HG03025 (cell line): Measurements from ENCODE around the gene USP20.
"Not testable (repeated sequence)": the region's sequence is repeated elsewhere in the genome, so short reads cannot be mapped to it uniquely, and the experiment has no call there.

Experiments
- ATAC-seq: cut with Tn5 transposase; IDR thresholded peaks from one replicate; pipeline ENCODE4 v1.9.1; 2021; ENCODE audit warnings: mild to moderate bottlenecking, moderate library complexity; ENCODE audit not compliant: unreplicated experiment, low FRiP score

The USP20 gene

DNA sequence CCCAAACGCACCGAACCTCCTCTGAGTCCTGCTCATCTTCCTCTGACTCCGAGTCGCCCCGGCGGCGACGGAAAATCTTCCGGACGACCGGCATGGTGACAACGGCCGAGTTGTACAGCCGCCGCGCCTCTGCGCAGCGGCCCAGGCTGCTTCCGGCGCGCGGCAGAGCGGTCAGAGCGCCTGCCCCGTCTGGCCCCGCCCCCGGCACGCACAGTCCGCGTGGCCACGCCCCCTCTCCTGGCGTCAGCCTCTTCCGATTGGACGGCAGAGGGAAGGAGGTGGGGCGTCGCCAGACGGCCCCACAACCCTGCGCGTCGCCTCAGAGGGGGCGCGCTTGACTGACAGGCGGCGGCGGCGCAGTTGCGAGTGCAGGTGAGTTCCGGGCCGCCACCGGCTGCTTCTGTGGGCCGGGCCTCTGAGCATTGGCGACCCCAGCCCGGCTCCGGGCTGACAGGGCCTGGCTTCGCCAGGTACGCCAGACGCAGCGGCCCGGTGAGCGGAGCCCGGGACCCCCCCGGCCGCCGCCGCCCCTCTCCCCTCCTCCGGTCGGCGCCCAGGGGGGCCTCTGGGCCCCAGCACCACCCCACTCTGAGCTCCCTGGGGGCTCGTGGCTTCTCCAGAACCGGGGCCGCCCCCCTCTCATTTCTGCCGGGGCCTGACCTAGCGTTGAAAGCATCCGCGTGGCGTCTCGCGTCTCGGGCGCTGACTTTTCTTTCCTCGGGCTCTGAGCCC is at the start of gene USP20, which contains the start of gene C9orf78:
TSS of gene USP20 (plus strand) at position 331 of the 732 bp plus-strand sequence. CDS start 17,098 bp downstream, outside the sequence.
TSS of gene C9orf78 (minus strand) at position 148 of the 732 bp plus-strand sequence. CDS start at position 94, 54 bp downstream.
- peak; percentile 92 for ATAC-seq

DNA sequence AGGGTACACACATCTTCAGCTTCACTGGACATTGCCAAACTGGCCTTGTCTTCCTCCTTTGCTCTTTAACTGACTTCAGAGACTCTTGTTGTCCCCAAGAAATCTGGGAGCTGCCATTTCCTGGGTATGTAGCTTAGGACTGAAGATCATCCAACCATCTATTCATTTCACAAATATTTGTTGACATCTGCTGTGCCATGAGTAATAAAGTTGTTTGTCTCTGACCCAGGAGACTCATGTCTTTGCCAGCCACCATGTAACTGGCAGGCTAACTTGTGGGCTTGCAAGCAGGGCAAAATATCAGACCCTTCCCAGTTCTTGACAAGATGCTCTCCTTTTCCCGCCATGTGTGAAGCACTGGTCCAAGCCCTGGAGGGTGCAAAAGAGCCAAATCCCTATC is 49.4 kb upstream of the USP20 start:
- ATAC-seq: no peak

GRCh38 chr9:129786481-129786880 is 48.8 kb upstream of the USP20 start:
- no peak for ATAC-seq

DNA sequence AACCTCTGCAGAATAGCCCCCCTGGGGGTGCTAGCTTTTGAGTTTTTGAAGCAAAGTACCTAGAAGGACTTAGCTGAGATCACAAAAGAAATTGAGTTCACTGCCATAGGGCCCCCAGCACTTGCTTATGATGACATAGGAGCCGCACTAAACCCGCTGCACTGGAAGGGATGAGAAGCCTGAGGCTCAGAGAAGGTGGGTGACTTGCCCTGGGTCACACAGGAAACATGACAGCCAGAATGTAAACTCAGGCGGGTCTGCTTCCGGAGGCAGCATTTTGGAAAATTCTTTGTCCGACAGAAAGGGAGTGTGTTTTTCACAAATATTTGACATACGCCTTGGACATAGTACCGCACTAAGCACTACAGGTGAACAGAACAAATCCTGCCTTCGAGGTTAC is 40.7 kb upstream of the USP20 start:
- no peak for ATAC-seq

DNA sequence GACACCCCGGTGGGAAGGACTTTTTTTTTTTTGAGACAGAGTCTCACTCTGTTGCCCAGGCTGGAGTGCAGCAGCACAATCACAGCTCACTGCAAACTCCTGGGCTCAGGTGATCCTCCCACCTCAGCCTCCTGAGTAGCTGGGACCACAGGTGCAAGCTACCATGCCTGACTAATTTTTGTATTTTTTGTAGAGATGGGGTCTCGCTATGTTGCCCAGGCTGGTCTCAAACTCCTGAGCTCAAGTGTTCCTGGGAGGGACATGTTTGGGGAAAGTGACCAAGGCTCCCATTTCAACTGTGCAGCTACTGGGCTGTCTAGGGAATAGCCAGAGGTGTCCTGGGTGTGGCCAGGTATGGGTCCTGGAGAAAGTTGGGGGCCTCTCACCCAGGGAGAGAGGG is 39.2 kb upstream of the USP20 start:
- not testable (repeated sequence) for ATAC-seq

- no peak for ATAC-seq
Observed at GRCh38 chr9:129798973-129799372, 36.3 kb upstream of the USP20 start.

- ATAC-seq: no peak
Observed at GRCh38 chr9:129801504-129801903, 33.8 kb upstream of the USP20 start.

- ATAC-seq: peak; percentile 81
Observed at GRCh38 chr9:129802833-129803675, 32.2 kb upstream of the USP20 start, which contains the start of gene TOR1B. Gene TOR1B, plus strand, starts transcription at chr9:129803184. Its CDS starts 29 bp downstream, at chr9:129803213.

- peak; percentile 6 for ATAC-seq
Observed at GRCh38 chr9:129803676-129804060, 31.6 kb upstream of the USP20 start.

GRCh38 chr9:129806061-129806460 is 29.2 kb upstream of the USP20 start:
- ATAC-seq: no peak

DNA sequence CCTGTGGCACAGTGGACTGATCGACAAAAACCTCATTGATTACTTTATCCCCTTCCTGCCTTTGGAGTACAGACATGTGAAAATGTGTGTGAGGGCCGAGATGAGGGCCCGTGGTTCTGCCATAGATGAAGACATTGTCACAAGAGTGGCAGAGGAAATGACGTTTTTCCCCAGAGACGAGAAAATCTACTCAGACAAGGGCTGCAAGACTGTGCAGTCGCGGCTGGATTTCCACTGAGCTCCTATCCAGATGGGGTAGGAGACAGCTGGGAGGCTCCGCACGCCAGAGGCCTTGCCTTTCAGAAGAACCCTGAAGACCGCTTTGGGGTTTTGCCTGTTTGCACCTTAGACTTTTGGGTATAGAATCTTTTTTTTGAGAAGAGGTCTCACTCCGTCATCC is 25.9 kb upstream of the USP20 start:
- no peak for ATAC-seq

GRCh38 chr9:129810116-129810515 is 25.1 kb upstream of the USP20 start:
- ATAC-seq: no peak

DNA sequence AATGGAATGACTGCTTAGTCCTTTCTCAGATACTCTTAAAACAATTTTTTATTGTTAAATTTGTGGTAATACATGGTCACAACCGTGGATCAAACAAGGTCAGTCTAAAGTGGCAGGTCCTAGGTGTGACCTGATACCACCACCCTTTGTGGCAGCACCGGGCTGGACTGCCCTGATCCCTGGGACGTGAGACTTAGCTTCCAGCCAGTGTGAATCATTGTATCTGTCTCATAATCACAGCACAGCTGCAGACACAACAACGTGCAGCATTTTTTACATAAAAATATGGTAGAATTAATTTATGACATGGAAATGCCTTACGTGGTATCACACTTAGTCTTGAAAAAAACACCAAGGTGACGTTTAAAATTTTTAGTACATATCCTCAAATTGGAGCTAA is 24.5 kb upstream of the USP20 start:
- no peak for ATAC-seq

GRCh38 chr9:129811967-129812363 is 23.3 kb upstream of the USP20 start:
- no peak for ATAC-seq

DNA sequence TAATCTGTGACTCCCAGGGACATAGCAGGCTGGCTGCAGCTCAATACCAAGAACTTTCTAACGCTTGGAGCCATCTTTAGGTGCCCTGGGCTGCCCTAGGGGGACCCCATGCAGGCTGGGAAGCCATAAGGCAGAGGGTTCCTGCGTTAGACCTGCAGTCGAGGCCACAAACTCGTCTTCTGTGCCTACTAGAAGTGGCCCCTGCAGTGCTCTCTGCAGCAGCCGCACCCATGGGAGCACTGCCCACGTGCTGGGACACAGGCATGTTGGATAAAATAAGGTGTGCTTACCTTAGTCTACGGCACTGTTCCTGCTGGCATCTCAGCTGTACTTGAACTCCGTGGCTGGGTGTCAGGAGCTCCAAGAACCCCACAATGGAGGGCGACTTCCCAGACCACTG is 22.9 kb upstream of the USP20 start:
- ATAC-seq: no peak

GRCh38 chr9:129813661-129814060 is 21.6 kb upstream of the USP20 start:
- no peak for ATAC-seq

DNA sequence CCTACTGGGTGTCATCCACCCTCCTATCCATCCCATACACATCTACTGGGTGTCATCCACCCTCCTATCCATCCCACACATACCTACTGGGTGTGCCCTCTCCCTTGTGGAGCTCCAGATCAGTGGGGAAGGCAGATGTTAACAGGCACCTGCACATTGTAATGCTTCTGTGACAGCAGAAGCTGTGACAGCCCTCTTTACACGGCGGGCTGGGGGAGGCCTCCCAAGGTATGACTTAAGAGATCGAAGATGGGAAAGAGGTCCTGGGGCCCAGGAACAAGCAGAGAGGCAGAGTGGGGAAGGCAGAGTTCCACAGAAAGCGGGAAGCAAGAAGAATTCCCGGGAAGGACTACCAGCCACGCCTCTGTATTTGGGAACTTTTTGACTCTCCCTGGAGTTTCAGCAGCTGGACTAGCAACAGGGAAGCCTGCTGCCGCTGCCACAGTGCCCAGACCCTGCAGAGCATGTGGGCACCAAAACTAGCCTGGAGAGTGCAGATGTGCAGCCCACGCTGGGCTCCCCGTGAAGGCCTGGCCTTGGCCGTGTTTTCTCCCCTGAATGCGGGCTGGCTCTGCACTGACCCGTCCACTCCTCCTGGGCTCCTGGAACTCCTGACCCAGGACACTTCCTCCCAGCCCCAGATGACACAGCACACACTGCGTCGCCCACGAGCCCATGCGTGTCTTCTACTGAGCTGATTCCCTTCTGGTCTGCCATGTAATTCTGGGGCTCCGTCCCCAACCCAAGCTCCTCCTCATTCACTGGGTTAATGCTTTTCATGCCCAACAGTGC is 20.6 kb upstream of the USP20 start:
- no peak for ATAC-seq

GRCh38 chr9:129815278-129815677 is 20.0 kb upstream of the USP20 start:
- no peak for ATAC-seq

GRCh38 chr9:129816501-129817435 is 18.5 kb upstream of the USP20 start:
- no peak for ATAC-seq
